NCI-H2227 treated with DMSO at 0.1 percent for 48 hours (cell line): Measurements from ENCODE around the gene MAP3K3.

Experiments
- DNase-seq: peaks from one replicate; lab custom pipeline; 2025; lab: John Stamatoyannopoulos, UW

MAP3K3 gene

DNA sequence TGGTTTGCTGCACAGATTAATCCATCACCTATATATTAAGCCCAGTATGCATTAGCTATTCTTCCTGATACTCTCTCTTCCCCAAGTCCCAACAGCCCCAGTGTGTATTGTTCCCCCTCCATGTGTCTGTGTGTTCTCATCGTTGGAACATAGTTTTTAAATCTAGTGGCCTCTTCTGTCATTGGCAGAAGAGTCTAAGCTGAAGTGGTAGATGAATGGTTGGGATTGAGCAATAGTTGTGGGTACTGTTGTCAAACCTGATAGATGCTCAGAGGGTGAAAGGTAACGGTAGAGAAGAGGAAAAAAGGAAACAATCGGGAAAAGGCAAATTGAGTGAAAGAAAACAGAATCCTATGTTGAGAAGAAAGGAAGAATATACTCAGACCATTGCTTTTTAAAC is 29.9 kb downstream of the MAP3K3 start:
- no peak for DNase-seq

- DNase-seq, result no peak
Measured at GRCh38 chr17:63653050-63653449, 30.8 kb downstream of the MAP3K3 start.

DNA sequence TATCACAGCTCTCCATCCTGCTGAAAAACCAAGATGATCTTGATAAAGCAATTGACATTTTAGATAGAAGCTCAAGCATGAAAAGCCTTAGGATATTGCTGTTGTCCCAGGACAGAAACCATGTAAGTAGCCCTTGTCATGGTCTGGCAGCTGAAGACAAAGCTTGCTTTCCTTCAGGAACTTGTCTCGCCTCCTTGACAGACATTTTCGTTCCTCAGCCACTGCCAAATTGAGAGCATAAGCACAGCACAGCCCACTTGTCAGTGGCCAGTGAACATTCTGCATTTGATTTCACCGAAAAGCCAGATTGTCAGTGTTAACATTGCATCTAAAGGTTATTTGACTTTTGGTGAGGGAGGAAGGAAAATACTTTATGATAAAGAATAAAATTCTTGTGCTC is 35.6 kb downstream of the MAP3K3 start:
- DNase-seq, result no peak

DNA sequence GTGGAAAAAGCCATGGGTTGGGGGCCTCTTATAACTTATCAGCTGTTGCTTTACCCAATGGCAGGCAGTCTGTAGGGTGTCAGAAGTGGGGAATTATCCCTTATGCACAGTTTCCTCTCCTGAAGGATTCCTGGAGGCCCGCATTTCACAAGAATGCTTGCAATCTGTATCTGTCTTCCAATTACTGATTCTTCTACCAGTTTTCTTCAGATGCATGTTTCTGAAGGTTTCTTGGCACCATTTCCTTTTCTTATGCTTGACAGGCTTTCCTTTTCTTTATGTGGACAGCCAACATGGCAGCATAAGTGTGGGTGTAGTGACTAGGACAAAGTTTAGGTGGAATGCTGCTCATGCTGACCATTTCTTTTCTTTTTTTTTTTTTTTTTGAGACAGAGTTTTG is 36.1 kb downstream of the MAP3K3 start:
- no peak for DNase-seq

GRCh38 chr17:63659850-63660249 is 37.6 kb downstream of the MAP3K3 start:
- no peak for DNase-seq

DNA sequence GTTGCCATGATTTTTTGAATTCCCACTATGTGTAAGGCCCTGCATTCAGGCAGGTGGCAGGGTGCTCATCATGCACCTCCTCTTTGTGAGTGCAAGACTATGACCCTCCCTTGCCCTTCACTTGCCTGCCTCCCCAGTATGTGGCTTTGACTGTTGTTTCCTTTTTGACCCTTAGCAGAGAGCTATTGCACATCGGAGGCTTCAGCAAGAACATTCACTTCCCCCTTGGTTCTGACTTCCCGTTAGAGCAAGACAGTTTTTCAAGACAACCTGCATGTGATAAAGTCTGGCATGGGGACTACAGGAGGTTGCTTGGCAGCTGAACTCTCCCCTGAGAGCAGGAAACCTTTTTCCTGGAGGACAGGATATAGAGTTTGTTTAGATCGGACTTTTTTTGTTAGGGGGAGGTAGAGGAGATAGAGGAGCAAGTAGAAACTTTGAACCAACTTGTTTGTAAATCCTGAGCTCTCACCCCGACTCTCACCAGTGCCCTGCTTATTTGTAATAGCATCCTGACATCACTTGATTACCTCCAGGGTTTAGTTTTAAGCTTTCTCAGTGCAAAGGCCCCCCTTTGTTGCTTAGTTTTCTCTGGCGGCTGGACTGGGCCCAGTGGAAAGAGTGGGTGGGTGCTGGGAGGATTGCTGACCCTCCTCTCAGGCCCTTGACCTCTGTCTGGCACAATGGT is 43.5 kb downstream of the MAP3K3 start:
- DNase-seq, result no peak

GRCh38 chr17:63672856-63673255 is 50.6 kb downstream of the MAP3K3 start:
- no peak for DNase-seq

- no peak for DNase-seq
Measured at GRCh38 chr17:63675231-63675606, 53.0 kb downstream of the MAP3K3 start.

DNA sequence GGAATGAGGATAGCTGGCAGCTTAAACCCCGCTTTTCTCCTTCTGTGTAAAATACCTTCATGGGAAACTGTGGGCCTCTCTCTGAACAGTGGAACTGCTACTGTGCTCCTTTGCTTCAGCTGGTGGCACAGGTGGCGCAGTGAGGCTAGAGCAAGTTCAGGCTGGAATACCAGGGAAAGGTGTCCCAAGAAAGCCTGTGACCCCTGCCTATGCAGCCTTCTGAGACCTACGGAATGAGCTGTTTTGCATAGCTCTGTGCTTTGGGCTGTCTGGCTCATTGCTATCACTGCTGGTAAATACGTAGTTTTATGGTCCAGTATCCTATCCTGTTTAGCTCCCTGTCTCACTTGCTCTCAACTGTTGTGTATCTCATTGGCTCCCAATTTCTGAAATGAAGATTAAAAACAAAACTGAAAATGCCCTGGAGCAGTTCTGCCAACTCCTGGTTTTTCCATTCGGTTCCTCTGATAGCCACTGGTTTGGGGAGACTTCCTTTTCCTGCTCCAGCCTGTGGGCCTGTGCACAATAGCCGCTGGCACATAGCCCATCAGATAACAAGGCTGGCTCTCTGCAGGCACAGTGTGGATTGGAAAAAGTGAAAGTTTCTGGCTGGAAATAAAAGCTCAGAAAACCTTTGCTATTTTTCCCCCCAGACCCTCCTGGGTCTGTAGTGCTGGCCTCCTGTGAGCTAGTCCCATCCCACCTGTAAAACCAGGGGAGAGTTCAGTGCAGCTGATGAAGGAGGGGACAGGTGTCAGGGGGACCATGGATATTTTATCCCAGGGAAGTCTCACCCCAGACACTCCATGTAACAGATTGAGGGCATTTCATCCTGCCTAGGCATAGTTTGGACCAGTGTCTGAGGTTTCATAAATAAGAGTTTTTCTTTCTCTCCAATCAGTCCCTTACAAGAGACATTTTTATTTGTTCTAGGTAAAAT is 53.7 kb downstream of the MAP3K3 start:
- no peak for DNase-seq

- no peak for DNase-seq
Measured at GRCh38 chr17:63676584-63676983, 54.4 kb downstream of the MAP3K3 start.

DNA sequence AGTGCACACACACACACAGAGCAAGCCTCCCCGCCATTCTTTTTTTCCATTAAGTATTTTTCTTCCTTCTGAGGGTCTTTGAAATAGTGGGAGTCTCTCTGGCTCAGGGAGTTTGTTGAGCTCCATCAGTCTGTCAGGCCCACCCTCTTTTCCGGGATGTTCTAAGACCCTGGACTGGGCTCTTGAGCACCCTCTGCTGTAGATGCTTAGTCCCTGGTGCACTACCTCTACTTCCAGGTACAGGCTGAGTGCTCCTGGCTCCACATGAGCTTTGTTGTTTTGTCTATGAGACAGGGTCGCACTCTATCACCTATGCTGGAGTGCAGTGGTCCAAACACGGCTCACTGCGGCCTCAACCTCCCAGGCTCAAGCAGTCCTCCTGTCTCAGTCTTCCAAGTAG is 57.0 kb downstream of the MAP3K3 start:
- DNase-seq, result no peak

DNA sequence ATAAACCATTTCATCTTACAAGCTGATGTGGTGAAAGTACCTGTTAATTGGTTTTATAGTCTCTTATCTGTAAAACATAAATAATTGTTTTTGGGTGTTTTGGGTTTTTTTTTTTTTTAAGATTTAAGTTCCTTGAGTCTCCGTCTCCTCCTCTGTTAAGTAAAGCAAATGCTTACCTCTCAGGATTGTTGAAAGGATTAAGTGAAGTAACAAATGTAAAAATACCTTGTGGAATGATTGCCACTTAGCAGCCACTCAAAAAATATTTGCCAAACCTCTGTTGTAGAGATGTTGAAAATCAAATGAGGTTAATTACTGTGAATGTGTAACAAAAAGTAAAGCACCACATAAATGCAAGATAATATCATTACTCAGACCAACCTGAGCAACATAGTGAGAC is 58.5 kb downstream of the MAP3K3 start:
- DNase-seq, result no peak

DNA sequence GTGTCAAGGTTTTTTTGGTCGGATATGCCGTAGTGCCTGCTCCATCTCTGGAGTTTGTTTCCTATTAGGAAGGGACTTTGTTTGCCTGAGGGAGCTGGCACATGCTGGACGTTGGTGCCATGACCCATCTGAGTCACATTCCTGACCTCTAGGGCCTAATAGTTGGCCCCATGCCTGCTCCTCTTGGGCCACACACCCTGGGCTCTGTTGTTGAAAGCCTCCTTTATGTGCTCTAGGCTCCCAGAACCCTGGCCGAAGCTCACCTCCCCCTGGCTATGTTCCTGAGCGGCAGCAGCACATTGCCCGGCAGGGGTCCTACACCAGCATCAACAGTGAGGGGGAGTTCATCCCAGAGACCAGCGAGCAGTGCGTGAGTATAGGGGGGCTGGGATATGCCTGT is 59.3 kb downstream of the MAP3K3 start:
- no peak for DNase-seq

GRCh38 chr17:63682441-63682840 is 60.2 kb downstream of the MAP3K3 start:
- no peak for DNase-seq

DNA sequence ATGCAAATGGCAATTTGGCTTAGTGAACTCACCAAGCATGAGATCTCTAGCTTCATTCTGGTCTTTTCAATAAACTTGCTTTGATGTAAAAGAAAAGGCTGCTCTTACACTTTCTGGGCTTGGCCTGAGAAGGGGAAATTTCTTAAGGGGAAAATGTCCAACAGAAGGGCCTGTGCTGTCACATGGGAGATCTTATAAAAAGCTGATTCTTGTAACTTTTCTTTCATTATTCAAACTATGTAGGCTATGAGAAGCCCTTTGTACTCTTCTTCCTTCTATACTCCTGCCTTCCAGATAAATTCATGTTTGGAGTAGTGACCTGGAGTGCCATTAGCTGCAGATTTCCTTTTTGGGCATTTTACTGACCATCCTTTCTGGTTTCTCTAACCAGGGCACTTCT is 60.8 kb downstream of the MAP3K3 start:
- no peak for DNase-seq

DNA sequence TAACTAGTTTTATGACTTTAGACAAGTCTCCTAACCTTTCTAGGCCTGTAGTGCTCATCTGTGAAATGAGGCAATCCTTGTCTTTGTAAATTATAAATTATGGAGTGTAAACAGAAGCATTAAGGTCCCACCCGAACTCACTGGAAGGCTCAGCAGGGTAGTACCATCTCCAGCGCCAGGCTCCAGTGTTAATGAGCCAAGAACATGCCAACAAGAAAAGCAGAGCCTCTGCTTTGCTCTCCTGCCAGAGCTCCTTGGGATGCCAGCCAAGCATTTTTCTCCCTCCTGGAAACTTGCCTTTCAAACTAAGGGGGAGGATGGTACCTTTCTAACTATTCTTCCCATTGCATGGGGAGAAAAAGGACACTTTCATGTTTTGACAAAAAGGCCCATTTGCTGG is 62.8 kb downstream of the MAP3K3 start:
- no peak for DNase-seq

DNA sequence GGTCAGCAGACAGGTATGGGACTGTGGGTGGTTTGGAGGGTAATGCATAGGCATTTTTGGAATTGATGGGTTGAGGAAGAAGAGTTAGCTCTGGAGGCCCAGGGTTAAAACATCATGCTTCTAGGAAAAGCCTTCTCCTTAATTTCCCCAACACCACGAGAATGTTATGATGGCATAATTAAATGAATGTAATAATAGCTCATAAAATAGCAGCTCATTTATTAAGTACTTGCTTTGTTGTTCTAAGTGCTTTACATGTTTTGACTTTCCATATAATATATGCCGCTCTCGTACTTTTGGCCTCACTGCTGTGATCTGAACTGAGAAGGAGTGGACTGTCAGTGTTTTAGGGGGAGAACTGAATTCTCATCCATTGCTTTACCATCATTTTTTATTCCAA is 63.4 kb downstream of the MAP3K3 start:
- no peak for DNase-seq

- DNase-seq, result no peak
Measured at GRCh38 chr17:63686138-63686685, 64.0 kb downstream of the MAP3K3 start.

GRCh38 chr17:63688396-63689020 is 66.3 kb downstream of the MAP3K3 start:
- DNase-seq, result no peak

DNA sequence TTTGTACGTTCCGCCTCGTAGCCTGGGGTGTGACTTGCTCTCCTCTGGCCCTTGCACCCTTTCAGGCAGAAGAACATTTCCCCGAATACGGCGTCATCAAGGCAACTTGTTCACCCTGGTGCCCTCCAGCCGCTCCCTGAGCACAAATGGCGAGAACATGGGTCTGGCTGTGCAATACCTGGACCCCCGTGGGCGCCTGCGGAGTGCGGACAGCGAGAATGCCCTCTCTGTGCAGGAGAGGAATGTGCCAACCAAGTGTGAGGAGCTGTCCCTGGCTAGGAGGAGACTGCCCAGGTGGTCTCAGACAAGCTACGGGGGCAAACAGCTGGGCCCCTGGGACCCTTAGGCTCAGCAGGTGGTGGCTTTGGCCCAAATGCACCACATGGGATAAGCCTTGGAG is 67.3 kb downstream of the MAP3K3 start:
- no peak for DNase-seq

DNA sequence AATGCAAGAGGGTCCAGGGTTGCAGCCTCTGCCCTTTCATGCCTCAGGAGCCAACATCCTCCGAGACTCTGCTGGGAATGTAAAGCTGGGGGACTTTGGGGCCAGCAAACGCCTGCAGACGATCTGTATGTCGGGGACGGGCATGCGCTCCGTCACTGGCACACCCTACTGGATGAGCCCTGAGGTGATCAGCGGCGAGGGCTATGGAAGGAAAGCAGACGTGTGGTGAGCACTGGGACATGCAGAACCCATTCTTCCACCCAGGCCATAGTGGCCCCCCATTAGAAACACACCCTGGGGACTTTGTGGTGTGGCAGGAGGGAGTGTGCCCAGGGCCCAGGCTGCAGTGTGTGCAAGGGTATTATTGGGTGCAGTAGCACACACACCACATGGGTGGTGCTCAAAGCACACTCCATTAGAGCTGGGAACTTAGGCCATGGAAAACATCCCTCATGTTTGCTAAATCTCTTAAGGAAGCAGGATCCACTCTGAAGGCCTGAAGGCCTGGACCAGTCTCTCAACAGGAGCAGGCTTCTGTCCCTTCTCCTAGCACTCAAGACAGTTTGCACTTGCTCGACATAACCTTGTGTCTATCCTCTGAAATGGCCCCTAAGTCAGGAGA is 70.1 kb downstream of the MAP3K3 start:
- no peak for DNase-seq

DNA sequence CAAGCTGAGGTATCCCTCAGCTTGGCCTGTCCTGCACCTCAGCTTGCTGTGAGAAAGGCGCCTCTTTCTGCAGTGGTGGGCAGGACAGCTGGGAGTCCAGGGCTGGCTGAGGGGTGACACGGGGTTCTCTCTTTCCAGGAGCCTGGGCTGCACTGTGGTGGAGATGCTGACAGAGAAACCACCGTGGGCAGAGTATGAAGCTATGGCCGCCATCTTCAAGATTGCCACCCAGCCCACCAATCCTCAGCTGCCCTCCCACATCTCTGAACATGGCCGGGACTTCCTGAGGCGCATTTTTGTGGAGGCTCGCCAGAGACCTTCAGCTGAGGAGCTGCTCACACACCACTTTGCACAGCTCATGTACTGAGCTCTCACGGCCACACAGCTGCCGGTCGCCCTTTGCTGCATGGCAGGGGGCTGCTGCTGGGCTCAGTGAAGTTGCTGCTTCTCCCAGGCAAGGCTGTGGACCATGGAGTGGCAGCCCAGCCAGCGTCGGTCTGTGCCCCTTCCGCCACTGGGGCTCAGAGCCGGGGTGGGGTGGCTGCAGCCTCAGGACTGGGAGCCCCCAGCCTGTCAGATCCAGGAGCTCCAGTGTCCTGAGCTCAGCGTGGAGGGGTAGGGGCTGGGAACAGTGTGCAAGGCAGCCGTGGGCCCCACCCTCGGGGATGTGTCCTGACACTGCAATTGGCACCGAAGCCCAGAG is 71.3 kb downstream of the MAP3K3 start:
- DNase-seq, result no peak
